ENCODE results near the gene PLEKHA1. TPM values are rescaled to one million over a fixed set of nuclear protein-coding genes. Genes with fewer than 3 reads are reported as not detected.
A peak's percentile ranks its signal among the peaks of the same experiment; 100 is the strongest.

PLEKHA1 gene
- total and polyA plus RNA-seq, 2 experiments from 2014 or later = 25.8 to 36.6 TPM

DNA sequence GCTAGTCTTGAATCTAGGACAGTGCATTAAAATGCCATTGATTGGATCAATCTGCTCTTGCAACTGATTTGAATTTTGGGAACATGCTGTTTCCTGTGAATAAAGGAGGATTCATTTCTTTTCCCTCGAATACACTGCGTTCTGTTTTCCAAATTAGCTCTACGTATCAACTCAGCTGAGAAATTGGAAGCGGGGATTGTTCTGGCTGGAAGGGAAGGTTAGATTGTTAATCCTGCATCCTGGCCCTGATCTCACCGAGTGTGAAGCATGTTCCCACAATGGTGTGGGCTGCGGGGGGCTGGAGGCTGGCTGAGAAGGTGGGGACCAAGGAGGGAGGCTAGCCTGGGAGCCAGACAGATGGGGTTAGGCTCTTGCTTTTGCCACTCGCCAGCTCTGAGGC is 104.5 kb downstream of the PLEKHA1 start:
- ATAC-seq = no peak
- peaks cover 10% of the 10 kb centered on the region for H3K9me3 Mint-ChIP-seq

More for the DNA sequence above, 104.5 kb downstream of the PLEKHA1 start:
- H3K27ac Mint-ChIP-seq = no peak overlapping the region
- TF ChIP-seq POLR2AphosphoS5 (IDR thresholded peaks at IDR 0.05; ENCODE audit: low read depth) (no peak), CREB1 (CRISPR knock-in tag; IDR thresholded peaks at IDR 0.05; ENCODE audit: low read depth) (no peak), NANOG (IDR thresholded peaks at IDR 0.05; ENCODE audit: borderline replicate concordance) (no peak), ZNF114 (CRISPR knock-in tag; IDR thresholded peaks at IDR 0.05) (no peak), ZNF331 (CRISPR knock-in tag; IDR thresholded peaks at IDR 0.05; ENCODE audit: low read depth) (no peak), STAT1 (IDR thresholded peaks at IDR 0.05; ENCODE audit: unreplicated experiment) (no peak), EZH2 (IDR thresholded peaks at IDR 0.05; ENCODE audit: low read depth, unreplicated experiment) (no peak), ETS1 (IDR thresholded peaks at IDR 0.05) (no peak), REST (IDR thresholded peaks at IDR 0.05; ENCODE audit: unreplicated experiment) (no peak), JUNB (IDR thresholded peaks at IDR 0.05; ENCODE audit: unreplicated experiment) (no peak), EZH2phosphoT487 (IDR thresholded peaks at IDR 0.05; ENCODE audit: unreplicated experiment) (no peak)
- TF ChIP-seq, protein P1, sequence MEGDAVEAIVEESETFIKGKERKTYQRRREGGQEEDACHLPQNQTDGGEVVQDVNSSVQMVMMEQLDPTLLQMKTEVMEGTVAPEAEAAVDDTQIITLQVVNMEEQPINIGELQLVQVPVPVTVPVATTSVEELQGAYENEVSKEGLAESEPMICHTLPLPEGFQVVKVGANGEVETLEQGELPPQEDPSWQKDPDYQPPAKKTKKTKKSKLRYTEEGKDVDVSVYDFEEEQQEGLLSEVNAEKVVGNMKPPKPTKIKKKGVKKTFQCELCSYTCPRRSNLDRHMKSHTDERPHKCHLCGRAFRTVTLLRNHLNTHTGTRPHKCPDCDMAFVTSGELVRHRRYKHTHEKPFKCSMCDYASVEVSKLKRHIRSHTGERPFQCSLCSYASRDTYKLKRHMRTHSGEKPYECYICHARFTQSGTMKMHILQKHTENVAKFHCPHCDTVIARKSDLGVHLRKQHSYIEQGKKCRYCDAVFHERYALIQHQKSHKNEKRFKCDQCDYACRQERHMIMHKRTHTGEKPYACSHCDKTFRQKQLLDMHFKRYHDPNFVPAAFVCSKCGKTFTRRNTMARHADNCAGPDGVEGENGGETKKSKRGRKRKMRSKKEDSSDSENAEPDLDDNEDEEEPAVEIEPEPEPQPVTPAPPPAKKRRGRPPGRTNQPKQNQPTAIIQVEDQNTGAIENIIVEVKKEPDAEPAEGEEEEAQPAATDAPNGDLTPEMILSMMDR (conservative IDR thresholded peaks at IDR 0.05; ENCODE audit: low read depth in 2 of 2) = no peak
- TF ChIP-seq, protein P2, sequence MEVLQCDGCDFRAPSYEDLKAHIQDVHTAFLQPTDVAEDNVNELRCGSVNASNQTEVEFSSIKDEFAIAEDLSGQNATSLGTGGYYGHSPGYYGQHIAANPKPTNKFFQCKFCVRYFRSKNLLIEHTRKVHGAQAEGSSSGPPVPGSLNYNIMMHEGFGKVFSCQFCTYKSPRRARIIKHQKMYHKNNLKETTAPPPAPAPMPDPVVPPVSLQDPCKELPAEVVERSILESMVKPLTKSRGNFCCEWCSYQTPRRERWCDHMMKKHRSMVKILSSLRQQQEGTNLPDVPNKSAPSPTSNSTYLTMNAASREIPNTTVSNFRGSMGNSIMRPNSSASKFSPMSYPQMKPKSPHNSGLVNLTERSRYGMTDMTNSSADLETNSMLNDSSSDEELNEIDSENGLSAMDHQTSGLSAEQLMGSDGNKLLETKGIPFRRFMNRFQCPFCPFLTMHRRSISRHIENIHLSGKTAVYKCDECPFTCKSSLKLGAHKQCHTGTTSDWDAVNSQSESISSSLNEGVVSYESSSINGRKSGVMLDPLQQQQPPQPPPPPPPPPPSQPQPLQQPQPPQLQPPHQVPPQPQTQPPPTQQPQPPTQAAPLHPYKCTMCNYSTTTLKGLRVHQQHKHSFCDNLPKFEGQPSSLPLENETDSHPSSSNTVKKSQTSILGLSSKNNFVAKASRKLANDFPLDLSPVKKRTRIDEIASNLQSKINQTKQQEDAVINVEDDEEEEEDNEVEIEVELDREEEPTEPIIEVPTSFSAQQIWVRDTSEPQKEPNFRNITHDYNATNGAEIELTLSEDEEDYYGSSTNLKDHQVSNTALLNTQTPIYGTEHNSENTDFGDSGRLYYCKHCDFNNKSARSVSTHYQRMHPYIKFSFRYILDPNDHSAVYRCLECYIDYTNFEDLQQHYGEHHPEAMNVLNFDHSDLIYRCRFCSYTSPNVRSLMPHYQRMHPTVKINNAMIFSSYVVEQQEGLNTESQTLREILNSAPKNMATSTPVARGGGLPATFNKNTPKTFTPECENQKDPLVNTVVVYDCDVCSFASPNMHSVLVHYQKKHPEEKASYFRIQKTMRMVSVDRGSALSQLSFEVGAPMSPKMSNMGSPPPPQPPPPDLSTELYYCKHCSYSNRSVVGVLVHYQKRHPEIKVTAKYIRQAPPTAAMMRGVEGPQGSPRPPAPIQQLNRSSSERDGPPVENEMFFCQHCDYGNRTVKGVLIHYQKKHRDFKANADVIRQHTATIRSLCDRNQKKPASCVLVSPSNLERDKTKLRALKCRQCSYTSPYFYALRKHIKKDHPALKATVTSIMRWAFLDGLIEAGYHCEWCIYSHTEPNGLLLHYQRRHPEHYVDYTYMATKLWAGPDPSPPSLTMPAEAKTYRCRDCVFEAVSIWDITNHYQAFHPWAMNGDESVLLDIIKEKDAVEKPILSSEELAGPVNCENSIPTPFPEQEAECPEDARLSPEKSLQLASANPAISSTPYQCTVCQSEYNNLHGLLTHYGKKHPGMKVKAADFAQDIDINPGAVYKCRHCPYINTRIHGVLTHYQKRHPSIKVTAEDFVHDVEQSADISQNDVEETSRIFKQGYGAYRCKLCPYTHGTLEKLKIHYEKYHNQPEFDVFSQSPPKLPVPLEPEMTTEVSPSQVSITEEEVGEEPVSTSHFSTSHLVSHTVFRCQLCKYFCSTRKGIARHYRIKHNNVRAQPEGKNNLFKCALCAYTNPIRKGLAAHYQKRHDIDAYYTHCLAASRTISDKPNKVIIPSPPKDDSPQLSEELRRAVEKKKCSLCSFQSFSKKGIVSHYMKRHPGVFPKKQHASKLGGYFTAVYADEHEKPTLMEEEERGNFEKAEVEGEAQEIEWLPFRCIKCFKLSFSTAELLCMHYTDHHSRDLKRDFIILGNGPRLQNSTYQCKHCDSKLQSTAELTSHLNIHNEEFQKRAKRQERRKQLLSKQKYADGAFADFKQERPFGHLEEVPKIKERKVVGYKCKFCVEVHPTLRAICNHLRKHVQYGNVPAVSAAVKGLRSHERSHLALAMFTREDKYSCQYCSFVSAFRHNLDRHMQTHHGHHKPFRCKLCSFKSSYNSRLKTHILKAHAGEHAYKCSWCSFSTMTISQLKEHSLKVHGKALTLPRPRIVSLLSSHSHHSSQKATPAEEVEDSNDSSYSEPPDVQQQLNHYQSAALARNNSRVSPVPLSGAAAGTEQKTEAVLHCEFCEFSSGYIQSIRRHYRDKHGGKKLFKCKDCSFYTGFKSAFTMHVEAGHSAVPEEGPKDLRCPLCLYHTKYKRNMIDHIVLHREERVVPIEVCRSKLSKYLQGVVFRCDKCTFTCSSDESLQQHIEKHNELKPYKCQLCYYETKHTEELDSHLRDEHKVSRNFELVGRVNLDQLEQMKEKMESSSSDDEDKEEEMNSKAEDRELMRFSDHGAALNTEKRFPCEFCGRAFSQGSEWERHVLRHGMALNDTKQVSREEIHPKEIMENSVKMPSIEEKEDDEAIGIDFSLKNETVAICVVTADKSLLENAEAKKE (CRISPR knock-in tag; IDR thresholded peaks at IDR 0.05) = no peak
- Histone ChIP-seq H3K4me3 (no peak overlapping the region), H3K9me2 (ENCODE audit: insufficient read depth) (no peaks in the 10 kb centered on the region), H2AFZ (no peak overlapping the region), H3K27me3 (ENCODE audit: insufficient read depth) (no peaks in the 10 kb centered on the region), H3K36me3 (ENCODE audit: insufficient read depth) (no peaks in the 10 kb centered on the region), H3K27ac (ENCODE audit: low read depth) (no peak overlapping the region), H3F3A (replicated peaks; ENCODE audit: low read depth) (0 out of 2 replicates have a peak, but pooled peaks cover 4% of the 10 kb centered on the region), H3K4me2 (0 out of 2 replicates have a peak overlapping the region, but pooled peaks have one; percentile 32), H3K4me1 (ENCODE audit: insufficient read depth) (peaks cover 46% of the 10 kb centered on the region), H4K20me1 (replicated peaks; ENCODE audit: insufficient read depth) (no peaks in the 10 kb centered on the region), H3K79me2 (replicated peaks; ENCODE audit: insufficient read depth) (no peaks in the 10 kb centered on the region)
- H3K4me3 Mint-ChIP-seq = no peak overlapping the region; the same call in 2 of the 3 replicates
- peaks cover 52% of the 10 kb centered on the region for H3K4me1 Mint-ChIP-seq
- peaks cover 6% of the 10 kb centered on the region; the same call in 2 of the 3 replicates for H3K36me3 Mint-ChIP-seq (ENCODE audit: low read depth)
- peaks cover 9% of the 10 kb centered on the region for H3K27me3 Mint-ChIP-seq (ENCODE audit: insufficient read depth, low read depth, poor library complexity)
- DNase-seq (ENCODE audit: low spot score) = no peak
